Measurements from ENCODE around the gene MACROD2.
"Not testable (repeated sequence)": the region's sequence is repeated elsewhere in the genome, so short reads cannot be mapped to it uniquely, and the experiment has no call there.

DNA sequence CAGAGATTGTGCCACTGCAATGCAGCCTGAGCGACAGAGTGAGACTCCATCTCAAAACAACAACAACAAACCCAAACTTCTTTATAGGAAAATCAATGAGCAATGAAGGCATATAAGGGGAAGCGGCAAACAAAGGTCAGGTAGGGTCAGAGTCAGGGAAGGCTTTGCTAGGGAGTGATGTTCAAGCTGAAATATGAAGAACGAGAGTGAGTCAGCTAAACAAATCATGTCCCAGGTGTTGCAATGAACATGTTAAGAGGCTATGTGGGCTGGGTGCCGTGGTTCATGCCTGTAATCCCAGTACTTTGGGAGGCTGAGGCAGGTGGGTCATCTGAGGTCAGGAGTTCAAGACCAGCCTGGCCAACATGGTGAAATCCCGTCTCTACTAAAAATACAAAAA, 3.4 kb upstream of the MACROD2 start:
- TF ChIP-seq TAF1 (IDR thresholded peaks at IDR 0.05; ENCODE audit: low read depth); POLR2AphosphoS5 (IDR thresholded peaks at IDR 0.05); MXI1 (conservative IDR thresholded peaks at IDR 0.05; ENCODE audit: poor library complexity, severe bottlenecking); EZH2 (IDR thresholded peaks at IDR 0.05; ENCODE audit: borderline replicate concordance, insufficient read depth, low read length, poor library complexity, severe bottlenecking); SMC3 (conservative IDR thresholded peaks at IDR 0.05; ENCODE audit: poor library complexity); RAD21 (conservative IDR thresholded peaks at IDR 0.05): not testable (repeated sequence)
- TF ChIP-seq, protein P1, sequence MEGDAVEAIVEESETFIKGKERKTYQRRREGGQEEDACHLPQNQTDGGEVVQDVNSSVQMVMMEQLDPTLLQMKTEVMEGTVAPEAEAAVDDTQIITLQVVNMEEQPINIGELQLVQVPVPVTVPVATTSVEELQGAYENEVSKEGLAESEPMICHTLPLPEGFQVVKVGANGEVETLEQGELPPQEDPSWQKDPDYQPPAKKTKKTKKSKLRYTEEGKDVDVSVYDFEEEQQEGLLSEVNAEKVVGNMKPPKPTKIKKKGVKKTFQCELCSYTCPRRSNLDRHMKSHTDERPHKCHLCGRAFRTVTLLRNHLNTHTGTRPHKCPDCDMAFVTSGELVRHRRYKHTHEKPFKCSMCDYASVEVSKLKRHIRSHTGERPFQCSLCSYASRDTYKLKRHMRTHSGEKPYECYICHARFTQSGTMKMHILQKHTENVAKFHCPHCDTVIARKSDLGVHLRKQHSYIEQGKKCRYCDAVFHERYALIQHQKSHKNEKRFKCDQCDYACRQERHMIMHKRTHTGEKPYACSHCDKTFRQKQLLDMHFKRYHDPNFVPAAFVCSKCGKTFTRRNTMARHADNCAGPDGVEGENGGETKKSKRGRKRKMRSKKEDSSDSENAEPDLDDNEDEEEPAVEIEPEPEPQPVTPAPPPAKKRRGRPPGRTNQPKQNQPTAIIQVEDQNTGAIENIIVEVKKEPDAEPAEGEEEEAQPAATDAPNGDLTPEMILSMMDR (IDR thresholded peaks at IDR 0.05; ENCODE audit: poor library complexity, severe bottlenecking) = not testable (repeated sequence)
- TF ChIP-seq, protein P2, sequence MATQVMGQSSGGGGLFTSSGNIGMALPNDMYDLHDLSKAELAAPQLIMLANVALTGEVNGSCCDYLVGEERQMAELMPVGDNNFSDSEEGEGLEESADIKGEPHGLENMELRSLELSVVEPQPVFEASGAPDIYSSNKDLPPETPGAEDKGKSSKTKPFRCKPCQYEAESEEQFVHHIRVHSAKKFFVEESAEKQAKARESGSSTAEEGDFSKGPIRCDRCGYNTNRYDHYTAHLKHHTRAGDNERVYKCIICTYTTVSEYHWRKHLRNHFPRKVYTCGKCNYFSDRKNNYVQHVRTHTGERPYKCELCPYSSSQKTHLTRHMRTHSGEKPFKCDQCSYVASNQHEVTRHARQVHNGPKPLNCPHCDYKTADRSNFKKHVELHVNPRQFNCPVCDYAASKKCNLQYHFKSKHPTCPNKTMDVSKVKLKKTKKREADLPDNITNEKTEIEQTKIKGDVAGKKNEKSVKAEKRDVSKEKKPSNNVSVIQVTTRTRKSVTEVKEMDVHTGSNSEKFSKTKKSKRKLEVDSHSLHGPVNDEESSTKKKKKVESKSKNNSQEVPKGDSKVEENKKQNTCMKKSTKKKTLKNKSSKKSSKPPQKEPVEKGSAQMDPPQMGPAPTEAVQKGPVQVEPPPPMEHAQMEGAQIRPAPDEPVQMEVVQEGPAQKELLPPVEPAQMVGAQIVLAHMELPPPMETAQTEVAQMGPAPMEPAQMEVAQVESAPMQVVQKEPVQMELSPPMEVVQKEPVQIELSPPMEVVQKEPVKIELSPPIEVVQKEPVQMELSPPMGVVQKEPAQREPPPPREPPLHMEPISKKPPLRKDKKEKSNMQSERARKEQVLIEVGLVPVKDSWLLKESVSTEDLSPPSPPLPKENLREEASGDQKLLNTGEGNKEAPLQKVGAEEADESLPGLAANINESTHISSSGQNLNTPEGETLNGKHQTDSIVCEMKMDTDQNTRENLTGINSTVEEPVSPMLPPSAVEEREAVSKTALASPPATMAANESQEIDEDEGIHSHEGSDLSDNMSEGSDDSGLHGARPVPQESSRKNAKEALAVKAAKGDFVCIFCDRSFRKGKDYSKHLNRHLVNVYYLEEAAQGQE (IDR thresholded peaks at IDR 0.05; ENCODE audit: borderline replicate concordance) = not testable (repeated sequence)
